HG03575 (cell line): Measurements from ENCODE around the gene TAS2R7.
"Not testable (repeated sequence)": the region's sequence is repeated elsewhere in the genome, so short reads cannot be mapped to it uniquely, and the experiment has no call there.

Experiments used
- ATAC-seq: cut with Tn5 transposase; IDR thresholded peaks from one replicate; pipeline ENCODE4 v1.9.1; 2021; ENCODE audit not compliant: unreplicated experiment, insufficient number of reproducible peaks, low FRiP score; ENCODE audit errors: extremely low read depth

TAS2R7 gene, protein sequence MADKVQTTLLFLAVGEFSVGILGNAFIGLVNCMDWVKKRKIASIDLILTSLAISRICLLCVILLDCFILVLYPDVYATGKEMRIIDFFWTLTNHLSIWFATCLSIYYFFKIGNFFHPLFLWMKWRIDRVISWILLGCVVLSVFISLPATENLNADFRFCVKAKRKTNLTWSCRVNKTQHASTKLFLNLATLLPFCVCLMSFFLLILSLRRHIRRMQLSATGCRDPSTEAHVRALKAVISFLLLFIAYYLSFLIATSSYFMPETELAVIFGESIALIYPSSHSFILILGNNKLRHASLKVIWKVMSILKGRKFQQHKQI

DNA sequence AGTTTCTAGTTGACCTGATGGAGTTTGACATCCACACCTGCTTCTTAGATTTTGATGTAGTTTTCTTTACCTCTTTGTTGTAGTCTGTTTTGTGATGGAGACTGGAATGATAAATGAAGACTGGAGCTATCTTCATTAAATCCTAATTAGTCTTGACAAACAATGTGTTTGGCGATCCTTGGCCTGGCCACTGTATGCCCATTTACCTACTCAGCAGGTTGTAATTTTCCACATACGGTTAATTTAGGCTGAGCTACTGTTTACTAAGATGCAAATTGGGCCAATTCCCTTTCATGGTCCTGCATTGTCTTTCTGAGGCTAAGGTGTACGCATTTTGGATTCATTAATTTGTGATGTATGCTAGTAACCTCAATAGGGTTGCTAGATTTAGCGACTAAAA lies at the start of gene TAS2R7:
Gene TAS2R7 (minus strand): TSS at position 41 of the 400 bp plus-strand sequence. CDS start 57 bp downstream, outside the sequence.
- ATAC-seq = no peak

DNA sequence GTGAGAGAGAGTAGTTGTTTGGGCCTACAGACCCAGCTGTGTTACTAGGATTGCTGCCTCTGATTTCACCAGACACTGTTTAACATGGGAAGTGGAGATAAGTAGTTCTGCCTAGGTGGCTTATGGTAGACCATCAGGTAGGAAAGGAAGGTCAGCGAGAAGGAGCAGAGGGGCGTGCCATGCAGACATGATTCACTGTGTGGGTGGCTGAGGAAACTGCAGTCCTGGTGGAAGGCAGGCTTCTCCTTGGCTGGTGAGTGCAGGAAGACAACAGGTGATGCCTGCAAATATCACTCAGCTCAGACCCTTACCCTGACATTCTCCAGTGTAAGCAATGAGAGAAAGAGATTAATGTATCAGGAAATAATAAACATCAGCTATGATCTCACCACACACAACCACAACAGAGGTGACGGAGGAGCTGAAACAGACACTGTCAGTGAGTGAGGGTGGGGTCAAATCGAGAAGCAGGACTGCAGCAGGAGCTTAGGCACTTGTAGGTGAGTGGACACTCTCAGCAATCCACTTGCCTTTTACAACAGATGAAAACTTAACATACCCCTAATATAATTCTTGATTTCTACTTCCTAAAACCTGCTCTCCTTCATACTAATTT lies 48.9 kb upstream of the TAS2R7 start:
- ATAC-seq = no peak

DNA sequence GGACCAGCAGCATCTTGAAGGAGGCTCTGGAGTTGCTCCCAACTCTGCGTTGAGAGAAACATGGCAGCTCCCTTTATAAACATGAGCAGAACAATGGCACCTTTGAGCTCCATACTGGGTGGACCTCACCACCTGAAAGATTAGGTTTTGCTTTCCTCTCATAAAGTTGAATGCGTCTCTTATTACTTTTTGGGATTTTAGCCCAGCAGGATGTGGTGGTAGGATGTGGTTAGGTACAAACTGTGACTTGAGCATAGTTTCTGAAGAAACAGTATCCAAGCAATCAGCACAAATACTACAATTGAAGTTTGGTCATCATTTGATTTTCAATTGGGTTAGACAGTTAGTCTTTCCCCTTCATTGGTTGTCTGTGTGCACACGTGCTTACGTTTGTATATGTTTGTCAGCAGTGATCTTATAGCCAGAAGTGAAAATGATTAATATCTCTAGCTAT lies 47.0 kb upstream of the TAS2R7 start, which contains the start of gene PRR4:
Gene PRR4 (minus strand): TSS at position 51 of the 454 bp plus-strand sequence. CDS start 38 bp downstream, at position 13.
- ATAC-seq = no peak

DNA sequence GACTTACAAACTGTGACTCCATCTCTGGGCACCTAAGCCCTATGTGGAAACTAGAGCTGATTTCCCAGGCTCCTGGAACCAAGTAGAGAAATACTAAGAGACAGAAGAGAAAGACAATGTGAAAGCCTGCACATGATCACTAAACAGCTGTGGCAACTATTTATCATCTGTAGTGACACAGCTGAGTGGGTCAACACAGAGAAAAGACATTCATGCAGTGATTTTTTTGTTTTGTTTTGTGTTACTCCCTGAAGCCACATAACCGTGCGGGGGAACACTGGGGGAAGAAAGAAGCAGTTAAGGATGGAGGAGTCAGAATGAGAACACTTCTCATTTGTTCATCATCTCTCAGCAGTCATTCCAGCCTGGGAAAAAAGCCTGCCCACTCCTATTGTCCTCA lies 45.3 kb upstream of the TAS2R7 start:
- no peak for ATAC-seq

DNA sequence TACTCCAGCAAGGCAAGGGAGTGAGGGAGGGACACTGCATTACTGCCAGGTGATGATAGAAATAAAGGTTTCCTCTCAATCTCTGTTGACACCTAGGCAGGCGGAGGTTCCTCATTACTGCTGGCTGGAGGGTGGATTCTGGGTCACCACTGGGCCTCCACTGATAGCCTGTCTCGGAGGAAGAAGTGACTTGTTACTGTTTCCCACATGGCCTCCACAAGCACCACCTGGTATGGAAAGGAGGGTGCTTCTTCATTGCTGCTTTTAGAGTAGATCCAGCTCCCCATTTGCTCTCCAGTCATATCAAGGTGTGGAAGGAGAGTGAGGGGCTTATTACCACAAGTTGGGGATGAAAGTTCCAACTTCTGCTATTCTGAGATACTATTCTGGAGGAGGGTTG lies 40.4 kb upstream of the TAS2R7 start:
- no peak for ATAC-seq

DNA sequence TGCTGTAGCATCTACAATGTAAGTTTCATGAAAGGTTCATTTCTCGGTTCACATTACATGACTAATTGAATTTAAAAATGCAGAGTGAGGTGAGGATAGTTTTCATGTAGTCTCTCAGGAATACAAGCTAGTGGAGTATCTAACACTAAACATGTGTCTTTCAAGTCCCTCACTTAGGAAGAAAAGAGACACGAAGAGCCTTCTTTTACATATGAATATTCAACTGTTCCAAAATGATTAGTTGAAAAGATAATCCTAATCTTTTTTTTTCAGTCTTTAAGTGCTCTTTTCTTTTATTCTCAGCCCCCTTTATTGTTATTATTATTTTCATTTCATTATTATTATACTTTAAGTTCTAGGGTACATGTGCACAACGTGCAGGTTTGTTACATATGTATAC lies 36.0 kb upstream of the TAS2R7 start:
- no peak for ATAC-seq

DNA sequence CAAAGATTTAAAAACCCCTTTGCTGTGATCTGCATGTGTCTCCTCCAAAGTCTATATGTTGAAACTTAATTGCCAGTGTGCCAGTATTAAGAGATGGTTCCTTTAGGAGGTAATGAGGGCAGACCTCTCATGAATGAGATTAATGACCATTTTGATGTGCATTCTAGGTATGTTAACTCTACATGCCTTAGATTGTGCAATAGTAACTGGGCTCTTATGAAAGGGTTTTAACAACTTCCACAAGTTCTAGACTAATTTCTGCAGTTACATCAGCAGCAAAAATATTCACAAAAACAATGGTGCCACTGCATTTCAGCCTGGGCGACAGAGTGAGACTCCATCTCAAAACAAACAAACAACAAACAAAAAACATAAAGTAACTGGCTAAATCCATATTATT lies 27.6 kb upstream of the TAS2R7 start:
- no peak for ATAC-seq

DNA sequence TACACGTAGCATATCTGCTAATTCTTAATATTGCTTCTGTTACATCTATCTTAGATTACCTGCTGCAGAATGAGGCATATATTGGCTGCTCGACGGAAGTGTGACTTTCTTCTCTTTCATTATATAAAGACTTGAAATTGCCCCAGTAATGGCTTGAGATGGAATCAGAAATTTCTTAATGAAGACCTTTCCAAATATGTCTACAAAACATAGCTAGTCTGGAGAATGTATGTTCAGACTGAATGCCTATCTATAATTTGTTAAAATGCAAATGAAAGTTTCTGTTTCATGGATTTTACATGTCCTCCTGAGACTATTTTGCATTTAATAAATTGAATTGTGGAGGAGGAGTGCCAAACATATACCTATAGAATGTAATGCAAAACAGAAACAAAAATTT lies 23.8 kb upstream of the TAS2R7 start, which contains the start of gene TAS2R10:
Gene TAS2R10 (minus strand): TSS at position 101 of the 400 bp plus-strand sequence. CDS start 89 bp downstream, at position 12.
- ATAC-seq = no peak

DNA sequence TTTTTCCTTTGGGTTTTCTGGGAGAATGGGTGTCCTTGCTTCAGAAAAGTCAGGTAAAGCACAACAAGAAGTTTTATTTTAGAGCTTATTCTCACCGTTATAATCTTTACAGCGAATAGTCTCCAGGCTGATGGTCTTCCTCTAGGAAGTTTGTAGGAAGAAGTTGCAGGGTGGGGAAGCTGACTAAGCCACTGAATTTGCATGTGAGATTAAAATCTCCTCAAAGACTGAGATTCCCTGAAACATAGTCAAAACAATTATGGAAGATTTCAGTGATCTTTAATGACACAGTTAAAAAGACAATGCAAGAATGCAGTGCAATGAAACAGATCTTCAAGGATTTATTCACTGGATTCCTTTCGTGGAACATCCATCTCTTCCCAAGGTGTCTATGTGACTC lies 22.5 kb upstream of the TAS2R7 start:
- no peak for ATAC-seq

DNA sequence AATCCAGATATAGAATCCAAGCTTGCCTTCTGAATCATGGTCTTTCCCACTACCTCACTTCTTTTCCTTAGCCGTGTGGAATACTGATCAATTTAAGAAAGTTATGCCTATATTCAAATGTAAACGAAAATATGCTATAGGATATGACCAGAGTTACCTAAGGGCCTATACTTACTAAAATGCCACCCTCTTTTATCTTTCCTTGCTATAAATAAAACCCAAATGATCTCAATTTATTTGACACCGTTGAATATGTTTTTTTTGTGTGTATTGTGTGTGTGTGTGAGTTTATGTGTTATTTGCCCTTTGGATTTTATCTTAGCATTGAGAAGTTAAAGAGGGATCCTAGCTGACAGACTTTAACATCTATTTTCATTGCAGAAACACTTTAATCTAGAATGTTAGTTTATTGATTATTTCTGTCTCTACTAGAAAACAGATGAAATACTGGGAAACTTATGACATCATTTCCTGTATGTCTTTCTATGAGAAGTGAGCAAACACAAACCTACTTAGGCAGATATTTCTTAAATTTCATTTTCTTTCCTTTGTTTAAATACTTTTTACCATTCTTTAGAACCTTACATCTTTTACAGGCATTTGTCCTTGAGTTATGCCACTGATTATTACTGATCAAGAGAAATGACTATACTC lies 9.6 kb upstream of the TAS2R7 start:
- ATAC-seq = no peak

DNA sequence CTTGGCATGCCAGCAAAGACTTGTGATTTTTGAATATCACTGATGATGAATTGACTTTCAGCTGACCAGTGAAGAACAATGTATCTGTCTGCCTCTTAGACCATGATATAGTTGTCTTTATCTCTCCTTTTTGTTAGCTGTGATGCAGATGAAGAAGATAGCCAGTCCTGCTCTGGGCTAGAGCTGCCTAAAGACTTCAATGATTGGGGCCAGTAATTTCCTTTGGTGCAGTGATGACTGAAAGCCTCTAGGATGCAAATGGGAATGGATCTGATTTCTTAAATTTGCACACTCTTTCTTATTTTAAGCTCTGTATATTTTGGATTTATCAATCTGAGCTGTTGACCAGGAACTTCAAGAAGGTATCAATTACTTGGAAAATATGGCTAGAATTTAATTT lies 7.6 kb upstream of the TAS2R7 start, which contains the start of gene TAS2R9:
Gene TAS2R9 (minus strand): TSS at position 101 of the 400 bp plus-strand sequence. CDS start 93 bp downstream, at position 8.
- ATAC-seq = no peak

DNA sequence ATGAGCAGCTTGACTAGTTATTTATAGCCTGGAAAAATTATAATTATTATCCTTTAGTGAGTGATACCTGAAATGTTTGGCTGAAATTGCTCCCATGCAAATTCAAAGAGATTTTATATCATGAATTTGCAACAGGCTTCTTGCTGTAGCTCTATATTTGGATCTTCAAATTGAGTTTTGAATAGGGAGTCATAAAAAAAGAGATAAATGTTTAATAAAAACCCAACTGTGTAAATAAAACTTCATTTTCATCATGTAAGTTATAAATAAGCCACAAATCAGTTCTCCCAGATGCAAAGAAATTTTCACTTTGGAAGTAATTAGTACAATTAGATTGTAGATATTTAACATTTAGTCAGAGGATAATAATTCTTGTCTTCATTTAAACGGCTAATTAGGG lies 4.8 kb upstream of the TAS2R7 start, which contains the start of gene TAS2R8:
Gene TAS2R8 (minus strand): TSS at position 101 of the 400 bp plus-strand sequence. CDS start 306 bp downstream, outside the sequence.
- ATAC-seq = no peak

DNA sequence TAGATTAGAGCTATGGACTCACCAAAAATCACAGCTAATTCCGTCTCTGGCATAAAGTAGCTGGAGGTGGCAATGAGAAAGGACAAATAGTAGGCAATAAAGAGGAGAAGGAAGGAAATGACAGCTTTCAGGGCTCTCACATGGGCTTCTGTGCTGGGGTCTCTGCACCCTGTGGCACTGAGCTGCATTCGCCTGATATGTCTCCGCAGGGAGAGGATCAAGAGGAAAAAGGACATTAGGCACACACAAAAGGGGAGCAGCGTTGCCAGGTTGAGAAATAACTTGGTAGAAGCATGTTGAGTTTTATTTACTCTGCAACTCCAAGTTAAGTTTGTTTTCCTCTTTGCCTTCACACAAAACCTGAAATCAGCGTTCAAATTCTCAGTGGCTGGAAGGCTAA lies 686 bp downstream of the TAS2R7 start:
- ATAC-seq = no peak

DNA sequence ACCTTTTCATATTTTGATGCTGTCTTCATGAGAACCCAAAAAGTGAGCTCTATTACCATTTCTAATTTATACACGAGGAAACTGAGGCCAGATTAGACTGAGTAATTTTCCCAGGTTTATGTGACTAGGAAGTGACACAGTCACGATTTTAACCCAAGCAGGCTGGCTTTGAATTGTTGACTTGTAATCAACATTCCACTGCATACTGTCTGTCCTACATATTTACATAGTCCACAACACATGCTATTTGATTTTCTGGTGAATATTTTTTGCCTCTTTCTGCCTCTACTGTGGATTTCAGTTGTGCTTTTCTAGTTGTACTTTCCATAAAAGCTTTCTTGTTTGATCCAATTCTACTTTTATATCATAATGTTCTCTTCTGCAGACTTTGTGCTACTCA lies 8.2 kb downstream of the TAS2R7 start:
- ATAC-seq = no peak

DNA sequence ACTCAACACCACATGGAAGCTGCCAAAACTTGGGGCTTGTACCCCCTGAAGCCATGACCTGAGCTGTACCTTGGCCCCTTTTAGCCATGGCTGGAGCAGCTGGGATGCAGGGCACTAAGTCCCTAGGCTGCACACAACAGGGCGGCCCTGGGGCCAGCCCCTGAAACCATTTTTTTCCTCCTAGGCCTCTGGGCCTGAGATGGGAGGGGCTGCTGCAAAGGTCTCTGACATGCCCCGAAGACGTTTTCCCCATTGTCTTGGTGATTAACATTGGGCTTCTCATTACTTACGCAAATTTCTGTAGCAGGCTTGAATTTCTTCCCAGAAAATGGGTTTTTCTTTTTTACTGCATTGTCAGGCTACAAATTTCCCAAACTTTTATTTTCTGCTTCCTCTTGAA lies 10.7 kb downstream of the TAS2R7 start:
- ATAC-seq = not testable (repeated sequence)

DNA sequence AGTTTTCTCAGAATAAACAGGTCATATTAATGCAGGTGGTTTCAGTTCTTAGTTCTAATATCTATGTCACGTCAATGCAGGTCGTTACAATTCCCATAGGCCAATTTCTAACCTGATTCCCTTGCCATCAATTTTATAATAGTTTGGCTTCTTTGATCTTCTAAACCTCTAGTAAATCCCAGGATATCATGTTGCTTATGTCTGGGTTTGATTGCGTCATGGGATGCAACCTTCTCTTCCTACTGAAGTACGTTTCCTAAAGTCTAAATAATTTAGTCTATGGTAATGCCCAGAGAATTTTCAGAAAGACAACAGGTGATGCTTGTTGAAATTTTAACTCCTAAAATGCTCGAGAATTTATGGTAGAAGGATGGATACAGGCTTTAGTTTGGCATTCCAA lies 19.2 kb downstream of the TAS2R7 start:
- ATAC-seq = no peak

DNA sequence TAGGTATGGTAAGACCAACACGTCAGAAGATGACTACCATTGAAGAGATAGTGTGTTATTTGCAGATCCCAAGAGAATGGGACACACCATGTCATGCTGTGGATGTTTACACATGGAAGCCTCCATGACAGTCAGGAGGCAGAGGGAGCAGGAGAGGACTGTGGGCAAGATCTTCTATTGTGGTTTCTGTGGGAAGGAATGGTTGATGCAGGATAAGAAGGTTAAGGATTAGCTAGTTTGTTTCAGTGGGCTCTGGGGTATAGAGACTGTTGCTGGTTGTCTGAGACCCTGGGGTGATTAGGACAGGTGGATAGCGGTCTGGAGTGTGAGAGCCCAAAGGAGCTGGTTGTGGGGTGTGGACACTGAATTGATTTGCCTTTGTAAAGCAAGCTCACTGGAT lies 23.3 kb downstream of the TAS2R7 start:
- no peak for ATAC-seq

DNA sequence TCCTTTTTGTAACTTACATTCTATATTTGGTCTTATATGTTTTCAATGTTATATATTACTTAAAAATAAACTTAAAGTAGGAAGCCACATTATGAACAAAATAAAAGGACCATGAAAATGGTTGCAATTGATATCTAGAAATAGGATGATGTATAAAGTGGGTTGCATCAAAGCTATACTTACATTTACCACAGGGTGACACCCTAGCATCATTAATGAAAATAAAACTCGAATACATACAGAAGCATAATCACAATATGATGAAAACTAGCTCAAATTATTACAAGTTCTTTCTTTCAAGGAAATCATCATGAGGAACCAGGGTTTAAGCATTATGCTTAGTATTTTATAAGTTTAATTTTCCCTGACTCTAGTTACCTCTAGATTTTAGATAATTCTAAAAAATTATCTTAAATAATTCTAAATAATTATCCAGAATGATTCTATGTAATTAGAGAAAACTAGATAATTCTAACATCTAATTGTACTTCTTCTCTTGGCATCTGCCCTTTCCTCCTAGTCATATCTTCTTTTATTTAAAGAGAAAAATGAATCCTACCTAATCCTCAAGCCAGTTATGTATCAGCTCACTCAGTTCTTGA lies 31.2 kb downstream of the TAS2R7 start:
- ATAC-seq = no peak

DNA sequence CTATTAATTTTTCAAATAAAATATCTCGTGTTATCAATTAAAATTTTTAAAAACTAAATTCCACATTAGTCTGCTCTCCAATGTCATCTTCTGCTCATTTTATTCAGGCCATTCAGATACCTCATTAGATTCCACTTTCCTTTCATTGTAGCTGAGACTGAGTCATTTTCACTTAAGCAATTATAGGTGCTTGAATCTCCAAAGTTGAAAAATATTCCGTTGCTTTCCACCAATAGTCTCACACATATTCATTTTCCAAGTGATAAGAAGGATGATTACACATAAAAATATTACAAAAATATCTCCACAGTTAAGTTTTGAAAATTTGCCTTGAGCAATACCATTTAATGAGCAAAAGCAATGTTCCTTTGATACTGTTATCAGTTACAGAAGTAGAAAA lies 42.8 kb downstream of the TAS2R7 start:
- ATAC-seq = no peak
